Panc1 (cell line): ENCODE results near the gene KCNMA1. TPM values are rescaled to one million over a fixed set of nuclear protein-coding genes. Genes with fewer than 3 reads are reported as not detected.

Source experiments
- ATAC-seq: fragments of 200-7000 bp; cut with Tn5 transposase; 2 replicates; pipeline ENCODE4 v1.9.1; 2020; ENCODE audit warnings: mild to moderate bottlenecking, moderate library complexity
- BruUV-seq: library from RNA; stranded (reverse); fragments of 400-500 nt; replicated peaks from 2 replicates; lab custom pipeline; 2021; lab: Mats Ljungman, UMichigan
- CTCF ChIA-PET: fragments of 300-600 bp; sonication (Branson Sonifier 250); formaldehyde crosslinking; loops from one replicate; lab custom pipeline; 2022; ENCODE audit warnings: antibody characterized with exemption; lab: Charles Lee
- POLR2A ChIA-PET: fragments of 300-600 bp; sonication (Branson Sonifier 250); formaldehyde crosslinking; loops from one replicate; lab custom pipeline; 2022; ENCODE audit warnings: antibody characterized with exemption; lab: Charles Lee
- DNase-seq: peaks from one replicate; pipeline ENCODE4 v3.0.0-alpha.2; 2010; ENCODE audit warnings: low read depth, low spot score
- H3K27ac ChIP-seq: 2 replicates; pipeline ENCODE4 v1.5.1; 2011; ENCODE audit warnings: mild to moderate bottlenecking, low read length, inconsistent platforms
- H3K27me3 ChIP-seq: fragments of 200-500 bp; sonication (Bioruptor generic); 2 replicates; pipeline ENCODE4 v1.6.0; 2014; ENCODE audit warnings: low read length, inconsistent platforms; ENCODE audit not compliant: control insufficient read depth, insufficient read depth
- H3K36me3 ChIP-seq: fragments of 200-500 bp; sonication (Bioruptor generic); 2 replicates; pipeline ENCODE4 v1.5.1; 2014; ENCODE audit warnings: inconsistent platforms, mild to moderate bottlenecking, low read length, moderate library complexity; ENCODE audit not compliant: control insufficient read depth, insufficient read depth
- H3K4me1 ChIP-seq: 2 replicates; pipeline ENCODE4 v1.5.1; 2011; ENCODE audit warnings: inconsistent platforms, mild to moderate bottlenecking, low read length, moderate library complexity; ENCODE audit not compliant: control insufficient read depth, insufficient read depth
- H3K4me3 ChIP-seq, 2 experiments: 2 replicates each; pipeline ENCODE4 v1.5.1; 2011 to 2012; ENCODE audit warnings: low read depth in 2 of 2, low read length in 2 of 2, mild to moderate bottlenecking in 2 of 2, inconsistent platforms in 1 of 2, moderate library complexity in 1 of 2
- H3K9me3 ChIP-seq: fragments of 200-500 bp; sonication (Bioruptor generic); 2 replicates; pipeline ENCODE4 v1.5.1; 2014; ENCODE audit warnings: low read depth, mild to moderate bottlenecking, inconsistent platforms, low read length, moderate library complexity; ENCODE audit not compliant: control insufficient read depth, insufficient read depth
- POLR2AphosphoS5 ChIP-seq: IDR thresholded peaks from 2 replicates; pipeline ENCODE4 v1.6.1; 2012; ENCODE audit warnings: mild to moderate bottlenecking, low read depth, low read length, moderate library complexity
- REST ChIP-seq, 2 experiments: IDR thresholded peaks; 2 replicates each; pipeline ENCODE4 v1.6.1; 2011 to 2012; ENCODE audit warnings: low read depth in 2 of 2, control low read depth in 1 of 2, low read length in 1 of 2, mild to moderate bottlenecking in 1 of 2, moderate library complexity in 1 of 2; ENCODE audit not compliant: insufficient read depth in 1 of 2
- SIN3A ChIP-seq: IDR thresholded peaks from 2 replicates; pipeline ENCODE4 v1.6.1; 2012; ENCODE audit warnings: low read depth, mild to moderate bottlenecking, low read length, moderate library complexity, borderline replicate concordance; ENCODE audit not compliant: insufficient read depth
- TCF7L2 ChIP-seq: IDR thresholded peaks from 2 replicates; pipeline ENCODE4 v1.6.1; 2011; ENCODE audit warnings: mild to moderate bottlenecking, low read depth, low read length, inconsistent platforms
- in situ Hi-C: cut with HindIII; loops from 2 replicates; pipeline ENCODE4 v1.10.0; 2016; ENCODE audit warnings: low sequenced_read_pairs, low pct_unique_long_range_greater_than_20kb
- intact Hi-C: fragments of 100-400 bp; cut with micrococcal nuclease; formaldehyde crosslinking; loops from one replicate; pipeline ENCODE4 v1.10.0; 2022; ENCODE audit not compliant: unreplicated experiment
- total RNA-seq: library from RNA; stranded (reverse); gene quantifications from one replicate; pipeline ENCODE4 v1.2.1, GENCODE V29; 2021; ENCODE audit not compliant: unreplicated experiment
- TF ChIP-seq, protein P1 (sequence below): fragments of 450-650 bp; IDR thresholded peaks from 2 replicates; pipeline ENCODE4 v1.5.1; 2017; ENCODE audit warnings: mild to moderate bottlenecking

Gene KCNMA1
- total RNA-seq, 1 experiment from 2014 or later: 91.9 TPM

- Histone ChIP-seq H3K9me3 (no peaks in the 10 kb centered on the region), H3K27me3 (no peaks in the 10 kb centered on the region), H3K27ac (0 out of 2 replicates have a peak overlapping the region, but pooled peaks have one; percentile 37), H3K36me3 (no peaks in the 10 kb centered on the region), H3K4me3 (no peak overlapping the region), H3K4me1 (peaks cover 26% of the 10 kb centered on the region)
- ChIA-PET CTCF (no interaction called here), POLR2A (no interaction called here)
- intact Hi-C loops: loop anchor here (2.0 kb wide), 1 partner anchor 481 kb away; no protein-coding TSS in a partner anchor
- ATAC-seq (peak; percentile 89), DNase-seq (peak; percentile 98)
- BruUV-seq: no TSS peak
- TF ChIP-seq SIN3A (no peak), POLR2AphosphoS5 (no peak), TCF7L2 (no peak), REST (IDR thresholded peaks at IDR 0.05; ENCODE audit: insufficient read depth in 1 of 2, low read depth in 2 of 2, low read length in 1 of 2) (no peak)
- TF ChIP-seq, protein P1, sequence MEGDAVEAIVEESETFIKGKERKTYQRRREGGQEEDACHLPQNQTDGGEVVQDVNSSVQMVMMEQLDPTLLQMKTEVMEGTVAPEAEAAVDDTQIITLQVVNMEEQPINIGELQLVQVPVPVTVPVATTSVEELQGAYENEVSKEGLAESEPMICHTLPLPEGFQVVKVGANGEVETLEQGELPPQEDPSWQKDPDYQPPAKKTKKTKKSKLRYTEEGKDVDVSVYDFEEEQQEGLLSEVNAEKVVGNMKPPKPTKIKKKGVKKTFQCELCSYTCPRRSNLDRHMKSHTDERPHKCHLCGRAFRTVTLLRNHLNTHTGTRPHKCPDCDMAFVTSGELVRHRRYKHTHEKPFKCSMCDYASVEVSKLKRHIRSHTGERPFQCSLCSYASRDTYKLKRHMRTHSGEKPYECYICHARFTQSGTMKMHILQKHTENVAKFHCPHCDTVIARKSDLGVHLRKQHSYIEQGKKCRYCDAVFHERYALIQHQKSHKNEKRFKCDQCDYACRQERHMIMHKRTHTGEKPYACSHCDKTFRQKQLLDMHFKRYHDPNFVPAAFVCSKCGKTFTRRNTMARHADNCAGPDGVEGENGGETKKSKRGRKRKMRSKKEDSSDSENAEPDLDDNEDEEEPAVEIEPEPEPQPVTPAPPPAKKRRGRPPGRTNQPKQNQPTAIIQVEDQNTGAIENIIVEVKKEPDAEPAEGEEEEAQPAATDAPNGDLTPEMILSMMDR: no peak
- in situ Hi-C loops: no loop called here
Observed at GRCh38 chr10:77163670-77164348, 473.8 kb downstream of the KCNMA1 start.

- no peak overlapping the region for H3K27ac ChIP-seq
- no peaks in the 10 kb centered on the region for H3K27me3 ChIP-seq
- no peaks in the 10 kb centered on the region for H3K36me3 ChIP-seq
- no TSS peak for BruUV-seq
- POLR2A ChIA-PET: no interaction called here
- ATAC-seq (no peak), DNase-seq (no peak)
- no peak overlapping the region for H3K4me3 ChIP-seq
- in situ Hi-C loops: no loop called here
- intact Hi-C loops: no loop called here
- TF ChIP-seq SIN3A: no peak
- no peak for TF ChIP-seq REST (IDR thresholded peaks at IDR 0.05; ENCODE audit: insufficient read depth in 1 of 2, low read depth in 2 of 2, low read length in 1 of 2)
- TF ChIP-seq POLR2AphosphoS5: no peak
- TF ChIP-seq, protein P1: no peak
- no peak for TF ChIP-seq TCF7L2
- H3K4me1 ChIP-seq: peaks cover 24% of the 10 kb centered on the region
- CTCF ChIA-PET: no interaction called here
- H3K9me3 ChIP-seq: no peaks in the 10 kb centered on the region
Observed at GRCh38 chr10:77162697-77163096, 474.9 kb downstream of the KCNMA1 start.
